IMR-90 (cell line): ENCODE measurements around the gene WDR11. TPM values are rescaled to one million over a fixed set of nuclear protein-coding genes. Genes with fewer than 3 reads are reported as not detected.

Experiments
- ATAC-seq: fragments of 200-7000 bp; cut with Tn5 transposase; 2 replicates; pipeline ENCODE4 v1.9.1; 2020; ENCODE audit warnings: low read depth, mild to moderate bottlenecking, moderate library complexity
- BruUV-seq: library from RNA; stranded (reverse); fragments of 400-500 nt; replicated peaks from 2 replicates; lab custom pipeline; 2021; lab: Mats Ljungman, UMichigan
- CTCF ChIA-PET: fragments of 300-600 bp; formaldehyde crosslinking; extraction: SDS; loops from one replicate; lab custom pipeline; 2021; ENCODE audit warnings: antibody characterized with exemption; lab: Yijun Ruan, JAX
- POLR2A ChIA-PET: fragments of 300-600 bp; sonication (Branson Sonifier 250); formaldehyde crosslinking; loops from one replicate; lab custom pipeline; 2022; ENCODE audit warnings: antibody characterized with exemption; ENCODE audit not compliant: unreplicated experiment; lab: Charles Lee
- DNase-seq: peaks from one replicate; pipeline ENCODE4 v3.0.0; 2013
- H2AFZ ChIP-seq: replicated peaks from 2 replicates; pipeline ENCODE3; 2013; ENCODE audit warnings: low read length, mild to moderate bottlenecking; ENCODE audit not compliant: poor library complexity
- H2AK5ac ChIP-seq: 2 replicates; pipeline ENCODE4 v1.6.1; 2013; ENCODE audit warnings: low read depth, low read length, inconsistent platforms
- H2AK9ac ChIP-seq: replicated peaks from 2 replicates; pipeline ENCODE3; 2013; ENCODE audit warnings: mild to moderate bottlenecking, low read depth, low read length, moderate library complexity; ENCODE audit not compliant: poor library complexity
- H2BK120ac ChIP-seq: 2 replicates; pipeline ENCODE4 v1.6.1; 2013; ENCODE audit warnings: low read depth, low read length, inconsistent platforms
- H2BK15ac ChIP-seq: 3 replicates; pipeline ENCODE4 v1.6.1; 2013; ENCODE audit warnings: low read depth, low read length, inconsistent platforms
- H2BK20ac ChIP-seq: 2 replicates; pipeline ENCODE4 v1.6.1; 2013; ENCODE audit warnings: low read depth, mild to moderate bottlenecking, inconsistent platforms, low read length, moderate library complexity
- H2BK5ac ChIP-seq: 2 replicates; pipeline ENCODE4 v1.6.1; 2013; ENCODE audit warnings: mild to moderate bottlenecking, low read depth, low read length, inconsistent platforms; ENCODE audit not compliant: poor library complexity, severe bottlenecking
- H3K14ac ChIP-seq: replicated peaks from 2 replicates; pipeline ENCODE4 v1.6.1; 2013; ENCODE audit warnings: low read depth, low read length, inconsistent platforms
- H3K18ac ChIP-seq: 2 replicates; pipeline ENCODE4 v1.6.1; 2013; ENCODE audit warnings: low read depth, low read length, control low read depth
- H3K23ac ChIP-seq: 2 replicates; pipeline ENCODE4 v1.6.1; 2013; ENCODE audit warnings: low read depth, low read length, inconsistent platforms
- H3K27ac ChIP-seq: 2 replicates; pipeline ENCODE4 v1.5.1; 2013; ENCODE audit warnings: mild to moderate bottlenecking, control low read depth, low read length; ENCODE audit not compliant: insufficient read depth
- H3K27me3 ChIP-seq: 2 replicates; pipeline ENCODE4 v1.6.1; 2013; ENCODE audit warnings: low read length; ENCODE audit not compliant: control insufficient read depth, insufficient read depth
- H3K36me3 ChIP-seq: 2 replicates; pipeline ENCODE4 v1.6.1; 2013; ENCODE audit warnings: low read length, mixed read lengths; ENCODE audit not compliant: control insufficient read depth, insufficient read depth
- H3K4ac ChIP-seq: 2 replicates; pipeline ENCODE4 v1.6.1; 2013; ENCODE audit warnings: low read depth, low read length, inconsistent platforms
- H3K4me1 ChIP-seq: 2 replicates; pipeline ENCODE4 v1.6.1; 2013; ENCODE audit warnings: low read length, mixed read lengths; ENCODE audit not compliant: control insufficient read depth, insufficient read depth
- H3K4me2 ChIP-seq: 2 replicates; pipeline ENCODE4 v1.6.1; 2013; ENCODE audit warnings: low read depth, mild to moderate bottlenecking, control low read depth, low read length, moderate library complexity
- H3K4me3 ChIP-seq: 2 replicates; pipeline ENCODE4 v1.5.1; 2013; ENCODE audit warnings: low read depth, mild to moderate bottlenecking, control low read depth, low read length, moderate library complexity; ENCODE audit not compliant: insufficient read depth
- H3K56ac ChIP-seq: 2 replicates; pipeline ENCODE4 v1.6.1; 2013; ENCODE audit warnings: low read length, inconsistent platforms; ENCODE audit not compliant: insufficient read depth; ENCODE audit errors: extremely low read depth
- H3K79me1 ChIP-seq, 2 experiments: 2 replicates each; pipeline ENCODE4 v1.6.1; 2013; ENCODE audit warnings: low read length in 2 of 2, inconsistent platforms in 1 of 2, low read depth in 1 of 2
- H3K9ac ChIP-seq: 2 replicates; pipeline ENCODE4 v1.6.1; 2013; ENCODE audit warnings: low read depth, low read length, control low read depth
- H3K9me1 ChIP-seq: 2 replicates; pipeline ENCODE4 v1.6.1; 2013; ENCODE audit warnings: low read length, inconsistent platforms; ENCODE audit not compliant: insufficient read depth
- H3K9me3 ChIP-seq: 2 replicates; pipeline ENCODE4 v1.6.1; 2013; ENCODE audit warnings: low read length; ENCODE audit not compliant: control insufficient read depth, insufficient read depth
- H4K20me1 ChIP-seq: 2 replicates; pipeline ENCODE4 v1.6.1; 2013; ENCODE audit warnings: low read length, inconsistent platforms; ENCODE audit not compliant: insufficient read depth
- H4K5ac ChIP-seq: 2 replicates; pipeline ENCODE4 v1.6.1; 2013; ENCODE audit warnings: mild to moderate bottlenecking, low read depth, low read length, control low read depth
- H4K8ac ChIP-seq, 2 experiments: 2 replicates each; pipeline ENCODE4 v1.6.1; 2013; ENCODE audit warnings: low read depth in 2 of 2, low read length in 2 of 2, control low read depth in 1 of 2, inconsistent platforms in 1 of 2
- H4K91ac ChIP-seq: 2 replicates; pipeline ENCODE4 v1.6.1; 2013; ENCODE audit warnings: low read depth, low read length, inconsistent platforms; ENCODE audit not compliant: insufficient read depth
- BHLHE40 ChIP-seq: fragments of 150-350 bp; IDR thresholded peaks from 2 replicates; pipeline ENCODE4 v1.6.1; 2016; ENCODE audit warnings: mild to moderate bottlenecking, low read depth, low read length
- MAFK ChIP-seq: IDR thresholded peaks from 2 replicates; pipeline ENCODE4 v1.6.1; 2012; ENCODE audit warnings: low read depth, low read length, improper control_type of control experiment
- NFE2L2 ChIP-seq: fragments of 150-350 bp; IDR thresholded peaks from 2 replicates; pipeline ENCODE4 v1.6.1; 2016; ENCODE audit warnings: low read depth, mild to moderate bottlenecking, low read length
- RAD21 ChIP-seq: IDR thresholded peaks from 2 replicates; pipeline ENCODE4 v1.6.1; 2012; ENCODE audit warnings: low read length, improper control_type of control experiment
- SMC3 ChIP-seq: fragments of 150-350 bp; IDR thresholded peaks from 2 replicates; pipeline ENCODE4 v1.6.1; 2016; ENCODE audit warnings: low read depth, mild to moderate bottlenecking, antibody characterized with exemption, low read length, moderate library complexity
- USF2 ChIP-seq: fragments of 150-350 bp; IDR thresholded peaks from 2 replicates; pipeline ENCODE4 v1.6.1; 2017; ENCODE audit warnings: mild to moderate bottlenecking, antibody characterized with exemption, low read length, low read depth
- dilution Hi-C: fragments of 300-500 bp; cut with HindIII; formaldehyde crosslinking; loops from one replicate; pipeline ENCODE4 v1.14.3; 2018; ENCODE audit warnings: low sequenced_read_pairs; ENCODE audit not compliant: unreplicated experiment
- in situ Hi-C: fragments of 300-500 bp; cut with MboI; formaldehyde crosslinking; loops from 3 replicates; pipeline ENCODE4 v1.14.3; 2019; ENCODE audit warnings: low sequenced_read_pairs, inconsistent platforms, mixed read lengths
- intact Hi-C: fragments of 100-400 bp; cut with micrococcal nuclease; formaldehyde crosslinking; loops from 2 replicates; pipeline ENCODE4 v1.10.0; 2022
- polyA plus RNA-seq, 3 experiments: library from polyadenylated mRNA; depleted of rRNA; stranded (reverse); fragments of >200 nt; gene quantifications; 2 replicates each; pipeline ENCODE4 v1.2.3, GENCODE V29; 2012; ENCODE audit warnings: low replicate concordance in 1 of 3
- total RNA-seq: library from RNA; depleted of rRNA; stranded (reverse); fragments of >200 nt; gene quantifications from 2 replicates; pipeline ENCODE4 v1.2.3, GENCODE V29; 2012
- TF ChIP-seq, protein P1 (sequence below): fragments of 150-350 bp; IDR thresholded peaks from 2 replicates; pipeline ENCODE4 v1.6.1; 2016; ENCODE audit warnings: low read depth, mild to moderate bottlenecking, low read length, moderate library complexity, borderline replicate concordance

Gene WDR11
- total and polyA plus RNA-seq, 2 of the 4 experiments (the other 2 are of a cell fraction): 31.6 to 62.6 TPM

DNA sequence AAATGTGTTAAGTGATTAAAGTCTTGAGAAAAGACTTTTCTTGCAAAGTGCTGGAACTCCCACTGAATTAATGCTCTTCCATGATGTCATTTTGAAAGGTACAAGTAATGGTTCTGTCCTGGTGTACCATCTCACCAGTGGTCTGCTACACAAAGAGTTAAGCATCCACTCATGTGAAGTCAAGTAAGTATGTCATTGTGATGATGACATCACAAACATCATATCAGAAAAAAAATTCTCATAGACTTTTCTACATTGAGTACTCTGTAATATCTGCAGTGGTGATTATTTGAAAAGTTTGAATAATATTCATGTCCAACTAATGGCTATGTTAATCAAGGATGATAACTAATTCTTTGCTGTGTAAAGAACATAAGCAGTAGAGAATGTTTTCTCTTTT, 22.6 kb downstream of the WDR11 start:
- in situ Hi-C loops: loop anchor here (25.0 kb wide), 1 partner anchor 936 kb away; no protein-coding TSS in a partner anchor

More for the DNA sequence above, 22.6 kb downstream of the WDR11 start:
- dilution Hi-C loops: no loop called here
- no peak overlapping the region for H3K18ac ChIP-seq
- no peak overlapping the region for H3K14ac ChIP-seq
- TF ChIP-seq, protein P1, sequence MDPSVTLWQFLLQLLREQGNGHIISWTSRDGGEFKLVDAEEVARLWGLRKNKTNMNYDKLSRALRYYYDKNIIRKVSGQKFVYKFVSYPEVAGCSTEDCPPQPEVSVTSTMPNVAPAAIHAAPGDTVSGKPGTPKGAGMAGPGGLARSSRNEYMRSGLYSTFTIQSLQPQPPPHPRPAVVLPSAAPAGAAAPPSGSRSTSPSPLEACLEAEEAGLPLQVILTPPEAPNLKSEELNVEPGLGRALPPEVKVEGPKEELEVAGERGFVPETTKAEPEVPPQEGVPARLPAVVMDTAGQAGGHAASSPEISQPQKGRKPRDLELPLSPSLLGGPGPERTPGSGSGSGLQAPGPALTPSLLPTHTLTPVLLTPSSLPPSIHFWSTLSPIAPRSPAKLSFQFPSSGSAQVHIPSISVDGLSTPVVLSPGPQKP: no peak
- TF ChIP-seq RAD21 (no peak), NFE2L2 (no peak), MAFK (no peak), USF2 (no peak), SMC3 (no peak), BHLHE40 (no peak)
- no peak overlapping the region for H3K4ac ChIP-seq
- POLR2A ChIA-PET: no interaction called here
- no peak overlapping the region for H3K23ac ChIP-seq
- peaks cover 12% of the 10 kb centered on the region for H3K36me3 ChIP-seq
- no peaks in the 10 kb centered on the region for H3K9me1 ChIP-seq
- no peak for DNase-seq
- no peaks in the 10 kb centered on the region for H3K27me3 ChIP-seq
- no peaks in the 10 kb centered on the region; a peak in 1 of 4 replicates for H3K79me1 ChIP-seq
- no peaks in the 10 kb centered on the region for H3K4me1 ChIP-seq
- no peak overlapping the region for H3K56ac ChIP-seq
- no peak overlapping the region for H2BK5ac ChIP-seq
- no peak overlapping the region for H4K5ac ChIP-seq
- no TSS peak for BruUV-seq
- no peaks in the 10 kb centered on the region for H4K20me1 ChIP-seq
- no peak for ATAC-seq
- no peak overlapping the region for H4K8ac ChIP-seq
- no peak overlapping the region for H2AFZ ChIP-seq
- no peak overlapping the region for H3K27ac ChIP-seq
- no peak overlapping the region for H2BK20ac ChIP-seq
- no peak overlapping the region for H2AK9ac ChIP-seq
- no peak overlapping the region for H2AK5ac ChIP-seq
- no peak overlapping the region for H3K9ac ChIP-seq
- H3K4me3 ChIP-seq: no peak overlapping the region
- H2BK15ac ChIP-seq: no peak overlapping the region
- intact Hi-C loops: loop anchor here (10.0 kb wide), 1 partner anchor 1189 kb away; no protein-coding TSS in a partner anchor
- H2BK120ac ChIP-seq: no peak overlapping the region
- CTCF ChIA-PET: no interaction called here
- no peak overlapping the region for H3K4me2 ChIP-seq
- no peak overlapping the region for H4K91ac ChIP-seq
- no peaks in the 10 kb centered on the region for H3K9me3 ChIP-seq
